ENCODE results near the gene CEMIP.

GRCh38 chr15:80873366-80873952 lies 94.3 kb downstream of the CEMIP start:
- no peak for TF ChIP-seq CTCF (IDR thresholded peaks at IDR 0.05)
- TF ChIP-seq POLR2A (IDR thresholded peaks at IDR 0.05), result no peak
- TF ChIP-seq POLR2AphosphoS5 (IDR thresholded peaks at IDR 0.05), result no peak
- TF ChIP-seq EP300 (IDR thresholded peaks at IDR 0.05), result no peak
